ENCODE data around the gene CFAP61.

The CFAP61 gene

DNA sequence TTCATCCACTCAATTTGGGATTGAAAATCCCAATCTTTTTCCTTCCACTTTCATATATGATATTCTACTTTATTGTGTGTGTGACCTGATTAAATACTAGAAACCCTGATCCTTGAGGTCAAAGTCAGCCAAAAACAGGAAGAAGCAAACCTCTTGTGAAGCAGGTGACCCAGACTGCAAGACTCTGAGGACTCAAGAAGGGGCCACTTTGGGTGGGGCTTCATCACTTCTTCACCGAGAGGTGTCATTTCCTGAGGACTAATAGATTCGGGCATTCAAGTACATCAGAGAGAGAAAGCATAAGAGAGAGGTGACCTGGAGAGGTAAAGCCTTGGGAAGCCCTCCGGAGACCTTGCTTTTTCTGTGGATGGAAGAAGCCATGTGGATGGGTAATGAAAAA lies 129.0 kb downstream of the CFAP61 start:
- DNase-seq (ENCODE audit: low spot score): no peak

DNA sequence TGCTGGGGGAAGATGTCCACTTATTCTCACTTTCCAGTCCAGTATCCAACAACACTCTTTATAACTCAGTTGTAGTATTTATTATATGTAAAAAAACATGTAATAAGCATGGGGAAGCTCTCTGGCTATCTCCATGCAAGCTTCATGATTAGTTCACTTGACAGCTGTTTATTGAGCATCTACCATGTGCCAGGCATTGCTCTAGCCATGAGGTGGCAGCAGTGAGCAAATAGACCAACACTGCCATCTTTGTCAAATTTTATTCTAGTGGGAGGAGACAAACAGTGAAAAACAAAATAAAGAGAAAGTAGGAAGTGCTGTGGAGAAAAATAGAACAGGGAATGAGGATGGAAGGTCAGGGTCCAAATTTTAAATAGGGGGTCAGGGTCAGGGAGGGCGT lies 131.8 kb downstream of the CFAP61 start:
- DNase-seq (ENCODE audit: low spot score): no peak

DNA sequence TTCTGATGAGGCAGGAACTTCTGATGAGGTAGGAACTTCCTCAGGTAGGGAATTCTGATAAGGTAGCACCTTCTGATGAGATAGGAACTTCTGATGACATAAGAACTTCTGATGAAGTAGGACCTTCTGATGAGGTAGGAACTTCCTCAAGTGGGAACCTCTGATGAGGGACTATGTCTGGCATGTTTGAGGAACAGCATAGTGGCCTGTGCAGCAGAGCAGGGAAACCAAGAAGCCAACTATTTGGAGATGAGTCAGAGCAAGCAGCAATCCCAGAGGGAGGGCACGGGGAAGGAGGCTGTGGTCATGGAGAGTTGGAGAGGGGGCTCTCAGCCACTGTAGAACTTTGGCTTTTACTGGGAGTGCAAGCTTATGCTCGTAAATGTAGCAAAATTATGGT lies 132.4 kb downstream of the CFAP61 start:
- no peak for DNase-seq (ENCODE audit: low spot score)

DNA sequence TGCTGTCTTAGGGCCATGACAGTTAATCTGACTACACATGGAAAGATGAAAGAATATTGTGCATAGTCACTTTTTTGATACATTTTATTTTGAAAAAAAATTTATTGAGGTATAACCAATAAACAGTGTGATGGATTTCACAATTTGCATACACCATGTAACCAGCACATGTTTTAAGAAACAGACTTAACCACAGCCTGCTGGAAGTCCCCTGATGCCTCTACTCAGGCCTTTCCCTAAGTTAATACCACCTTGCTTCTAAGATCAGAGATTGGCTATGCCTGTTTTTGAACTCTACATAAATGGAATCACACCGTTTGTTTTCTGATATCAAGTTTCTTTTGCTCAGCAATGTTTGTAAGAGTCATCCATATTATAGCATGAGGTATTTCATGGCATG lies 136.3 kb downstream of the CFAP61 start:
- no peak for DNase-seq (ENCODE audit: low spot score)

DNA sequence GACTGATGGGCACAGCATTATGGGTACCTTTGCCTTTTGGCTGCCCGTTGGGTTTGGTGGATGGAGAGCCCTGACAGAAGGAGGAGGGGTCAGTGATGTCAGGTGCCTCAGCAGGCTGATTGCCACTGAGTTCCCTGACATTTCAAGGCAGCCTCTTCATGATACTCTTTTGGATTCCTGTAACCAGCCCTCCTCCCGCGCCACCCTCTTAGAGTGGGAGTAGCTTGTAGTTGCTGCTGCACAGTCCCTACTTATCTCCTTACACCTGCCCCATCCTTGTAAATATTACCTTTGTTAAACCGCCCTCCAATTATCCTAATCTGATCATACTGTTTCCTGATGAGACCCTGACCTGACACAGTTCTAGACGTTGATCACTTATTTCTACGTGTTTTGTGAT lies 140.0 kb downstream of the CFAP61 start:
- DNase-seq (ENCODE audit: low spot score): no peak

DNA sequence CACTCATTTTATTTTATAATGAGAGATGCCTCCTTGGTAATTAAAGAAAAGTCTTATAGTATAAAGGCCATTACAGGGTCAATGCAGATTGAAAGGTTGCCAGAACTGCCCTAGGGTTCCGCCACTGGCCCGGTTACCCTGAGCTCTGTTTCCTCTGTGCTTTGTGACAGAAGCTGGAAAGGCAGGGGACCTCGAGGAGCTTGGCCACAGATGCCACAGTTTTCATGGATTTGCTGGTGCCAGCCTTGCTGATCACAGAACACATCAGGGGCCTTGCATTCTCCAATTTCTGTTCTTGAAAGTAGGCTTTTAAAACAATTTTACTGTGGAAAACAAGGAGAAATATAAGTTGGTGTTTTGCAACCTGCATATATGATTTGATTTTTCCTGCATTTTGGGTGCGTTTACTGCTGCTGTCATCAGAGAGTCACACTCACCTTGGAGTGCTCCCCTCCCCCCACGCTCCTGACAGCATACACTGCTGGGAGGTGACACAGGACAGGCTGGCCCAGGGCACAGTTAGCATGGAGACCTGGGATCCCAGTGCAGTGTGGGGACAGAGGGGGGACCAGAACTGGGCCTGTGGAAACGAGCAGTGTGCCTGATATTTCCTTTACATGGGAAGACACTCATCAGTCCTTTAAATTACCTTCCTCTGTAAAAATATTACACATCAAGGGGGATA lies 142.8 kb downstream of the CFAP61 start:
- DNase-seq (ENCODE audit: low spot score): no peak

DNA sequence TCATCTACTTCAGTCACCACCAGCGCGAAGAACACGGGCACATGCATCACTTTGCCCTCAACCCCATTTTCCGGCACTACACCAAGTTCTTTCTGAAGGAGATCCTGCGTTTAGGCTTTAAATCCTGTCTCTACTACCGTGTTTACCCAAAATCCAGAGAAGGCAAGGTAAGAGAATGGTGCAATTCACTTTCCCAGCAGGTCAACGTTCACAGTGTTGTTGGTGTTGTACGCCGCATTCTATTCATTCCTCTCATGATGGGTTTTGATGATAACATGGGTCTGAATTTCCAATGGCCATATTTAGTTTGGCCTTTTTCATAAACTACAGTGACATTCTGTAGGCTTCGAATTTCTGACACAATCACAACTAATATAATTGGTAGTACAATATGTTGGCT lies 144.3 kb downstream of the CFAP61 start:
- DNase-seq (ENCODE audit: low spot score): no peak

DNA sequence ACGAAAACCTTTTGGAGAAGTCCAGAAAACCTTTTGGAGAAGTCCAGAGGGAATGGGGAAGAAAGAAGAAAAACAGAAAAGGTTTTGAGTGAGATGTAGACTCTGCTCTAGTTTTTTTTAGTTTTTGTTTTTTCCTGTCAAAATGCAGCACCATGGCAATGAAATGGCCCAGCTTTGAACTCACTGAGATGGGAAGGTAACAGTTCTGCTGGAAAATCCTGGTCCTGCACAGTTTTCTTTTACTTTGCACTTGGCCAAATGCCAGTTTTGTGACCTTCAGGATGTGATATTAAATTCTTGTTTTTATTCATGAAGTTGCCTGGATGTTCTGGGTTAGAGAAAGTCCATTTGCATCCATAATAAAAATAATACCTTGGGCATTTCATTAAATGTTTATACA lies 145.7 kb downstream of the CFAP61 start:
- DNase-seq (ENCODE audit: low spot score): no peak

DNA sequence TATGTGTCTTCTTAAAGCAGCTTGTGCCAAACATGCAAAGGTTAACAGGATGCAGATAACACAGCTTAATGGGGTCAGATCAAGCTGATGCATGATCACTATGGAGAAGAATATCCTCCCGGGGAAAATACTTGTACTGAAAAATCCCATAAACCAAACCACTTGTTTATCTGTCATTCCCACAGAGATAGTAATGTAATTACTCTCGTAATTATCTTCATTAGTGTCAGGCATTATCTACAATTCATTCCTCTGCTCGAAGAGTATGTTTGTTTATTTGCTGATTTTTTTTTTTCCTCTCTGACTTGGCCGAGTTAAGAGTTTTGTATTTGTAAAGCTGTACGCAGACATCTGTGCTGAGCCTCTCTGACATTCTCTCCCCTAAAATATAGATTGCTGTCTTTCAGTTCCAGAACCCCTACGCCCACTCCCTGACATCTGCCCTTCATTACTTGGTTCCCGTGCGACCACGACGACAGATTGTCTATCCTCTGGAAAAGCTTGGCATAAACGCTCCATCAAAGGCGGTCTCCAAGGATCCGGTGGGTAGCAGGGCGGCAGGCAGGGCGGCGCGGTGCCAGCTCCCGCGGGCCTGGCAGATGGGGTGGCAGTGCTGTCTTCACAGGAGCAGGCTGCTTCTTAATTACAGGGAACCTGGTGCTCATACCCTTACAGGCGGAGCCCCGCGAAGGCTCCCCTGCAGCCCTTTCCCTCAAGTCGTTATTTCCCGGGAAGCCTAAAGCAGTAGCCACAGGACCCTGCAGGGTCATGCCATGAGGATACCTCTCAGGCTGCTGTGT lies 147.2 kb downstream of the CFAP61 start:
- peak; percentile 93 for DNase-seq (ENCODE audit: low spot score)

DNA sequence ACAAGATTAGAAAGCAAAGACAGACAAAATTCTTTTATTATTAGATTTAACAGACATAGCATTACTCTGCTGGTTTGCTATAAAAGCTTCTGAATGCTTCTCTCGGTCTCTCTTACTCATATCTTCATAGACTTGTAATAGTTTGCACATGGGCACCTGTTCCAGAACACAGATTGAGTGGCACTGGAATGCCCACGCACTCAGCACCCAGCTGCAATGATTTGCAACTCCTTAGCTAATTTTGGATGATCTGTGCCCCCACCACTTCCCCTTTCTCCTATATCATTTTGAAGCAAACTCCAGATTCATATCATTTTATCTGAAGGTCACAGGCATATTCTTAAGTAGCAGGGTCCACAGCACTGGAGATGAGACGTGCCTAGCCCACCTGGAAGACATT lies 148.8 kb downstream of the CFAP61 start:
- DNase-seq (ENCODE audit: low spot score): no peak

DNA sequence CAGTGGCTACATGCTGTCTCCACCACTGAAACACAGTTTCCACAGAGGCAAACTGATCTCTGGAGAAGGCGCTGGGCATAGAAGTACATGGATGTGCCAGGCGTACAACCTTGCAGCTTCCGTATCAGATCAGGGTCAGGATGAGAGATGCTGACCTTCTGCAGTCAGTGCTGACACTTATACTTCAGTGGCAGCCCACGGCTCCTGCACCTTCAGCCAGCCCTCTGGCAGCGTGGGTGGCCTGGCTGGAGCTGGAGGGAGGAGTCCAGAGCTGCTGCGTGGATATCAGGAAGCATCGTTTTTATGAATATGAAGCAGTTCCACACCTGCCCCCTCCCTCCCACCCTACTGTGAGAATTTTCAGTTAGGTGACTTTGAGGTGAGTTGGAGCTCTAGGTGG lies 149.3 kb downstream of the CFAP61 start:
- no peak for DNase-seq (ENCODE audit: low spot score)

DNA sequence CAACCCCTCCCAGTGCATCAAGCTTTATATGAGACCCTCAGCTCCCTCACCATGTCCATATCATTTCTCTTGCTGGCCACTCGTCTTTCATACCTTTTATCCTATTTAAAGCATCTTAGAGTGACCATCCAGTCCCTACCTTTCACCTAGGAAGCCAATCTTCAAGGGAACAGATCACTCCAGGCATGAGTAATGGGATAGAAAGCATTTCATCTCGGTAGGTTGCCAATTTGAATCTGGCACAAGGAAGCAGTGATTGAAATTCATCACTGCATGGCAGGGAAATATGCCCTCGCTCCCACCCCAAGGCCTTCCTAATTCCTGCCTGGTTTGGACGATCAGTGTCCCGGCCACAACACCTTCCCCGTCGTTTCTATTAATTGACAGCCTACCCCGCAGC lies 150.4 kb downstream of the CFAP61 start:
- no peak for DNase-seq (ENCODE audit: low spot score)

DNA sequence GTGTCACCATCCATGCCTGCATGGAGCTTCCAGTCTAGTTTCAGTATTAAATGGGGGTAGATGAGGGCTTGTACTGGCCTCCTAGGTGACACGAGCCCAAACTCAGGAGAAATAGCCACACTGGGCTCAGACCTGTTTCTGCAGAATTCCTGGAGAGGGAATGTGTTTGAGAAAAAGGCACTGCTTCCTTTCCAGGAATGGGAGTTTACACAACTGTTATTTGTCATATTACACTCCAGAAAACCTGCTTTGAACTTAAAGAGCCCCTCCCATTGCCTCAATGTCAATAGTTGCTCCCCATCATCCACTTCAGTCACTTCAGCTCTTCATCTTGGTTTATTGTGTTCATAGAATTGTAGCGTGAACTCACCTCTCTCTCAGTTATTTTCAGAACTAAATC lies 151.5 kb downstream of the CFAP61 start:
- no peak for DNase-seq (ENCODE audit: low spot score)

DNA sequence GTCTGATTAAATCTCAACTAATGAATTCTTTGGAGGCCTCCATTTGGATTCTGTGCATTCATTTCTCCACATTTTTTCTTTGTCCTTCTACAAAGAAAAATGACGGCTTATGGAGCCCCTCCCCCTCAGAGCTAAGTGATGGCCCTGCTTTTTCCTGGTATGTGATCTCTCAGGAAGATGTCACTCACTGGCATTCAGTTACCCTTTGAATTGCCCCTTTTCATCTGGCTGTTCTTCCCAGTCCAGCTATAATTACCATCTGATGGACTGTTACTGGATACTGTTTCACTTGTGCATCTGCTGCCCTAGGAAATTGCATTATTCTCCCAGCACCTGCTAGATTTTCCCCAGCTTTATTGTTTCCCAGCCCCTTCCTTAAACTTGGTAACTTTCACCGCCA lies 151.9 kb downstream of the CFAP61 start:
- no peak for DNase-seq (ENCODE audit: low spot score)

DNA sequence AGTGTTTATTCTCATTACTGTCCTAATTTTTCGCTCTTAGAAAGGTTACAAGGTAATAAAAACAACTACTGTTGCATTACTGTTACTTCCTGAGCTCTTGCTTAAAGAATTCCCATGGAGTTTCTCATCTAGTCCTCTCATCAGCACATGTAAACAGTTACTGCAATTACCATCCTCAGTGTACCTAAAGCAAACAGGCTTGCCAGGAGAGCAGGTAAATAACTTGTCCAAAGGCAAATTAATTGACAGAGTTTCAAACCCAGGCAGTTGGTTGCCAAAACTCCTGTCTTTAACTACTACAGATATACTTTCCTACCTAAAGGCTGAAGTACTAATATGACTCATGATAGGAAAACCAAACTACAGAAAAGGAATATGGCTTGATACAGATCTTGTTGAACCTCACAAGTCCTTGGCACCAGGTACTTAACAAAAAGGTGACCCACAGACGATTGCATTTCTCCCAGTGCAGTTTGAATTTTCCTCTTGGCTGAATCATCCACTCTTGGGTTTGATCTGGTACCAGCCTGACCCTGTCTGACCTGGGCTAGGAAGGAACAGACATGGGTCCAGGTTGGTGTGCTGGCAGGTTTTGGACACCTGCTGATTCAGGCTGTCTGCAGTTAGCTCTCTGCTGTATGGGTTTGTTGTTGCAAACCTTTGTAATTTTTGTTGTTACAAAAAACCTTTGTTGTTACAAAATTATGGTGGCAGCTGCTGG lies 153.0 kb downstream of the CFAP61 start:
- DNase-seq (ENCODE audit: low spot score): no peak

DNA sequence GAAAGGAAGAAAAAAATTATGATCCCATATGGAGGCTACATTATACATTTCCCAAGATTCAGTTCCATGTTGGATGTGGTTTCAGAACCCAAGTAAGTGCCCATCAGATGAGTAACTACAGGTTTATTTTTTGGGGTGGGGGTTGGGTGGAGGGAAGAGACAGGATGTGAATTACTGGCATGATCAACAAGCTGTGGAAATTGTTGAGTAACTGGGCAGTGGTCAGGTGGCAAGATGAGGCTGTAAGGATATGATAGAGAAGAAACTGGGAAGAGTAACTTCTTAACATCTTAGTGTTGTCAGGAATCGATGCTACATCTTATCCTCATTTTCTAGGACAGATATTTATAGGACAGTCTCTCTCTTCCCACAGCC lies 153.5 kb downstream of the CFAP61 start:
- no peak for DNase-seq (ENCODE audit: low spot score)

DNA sequence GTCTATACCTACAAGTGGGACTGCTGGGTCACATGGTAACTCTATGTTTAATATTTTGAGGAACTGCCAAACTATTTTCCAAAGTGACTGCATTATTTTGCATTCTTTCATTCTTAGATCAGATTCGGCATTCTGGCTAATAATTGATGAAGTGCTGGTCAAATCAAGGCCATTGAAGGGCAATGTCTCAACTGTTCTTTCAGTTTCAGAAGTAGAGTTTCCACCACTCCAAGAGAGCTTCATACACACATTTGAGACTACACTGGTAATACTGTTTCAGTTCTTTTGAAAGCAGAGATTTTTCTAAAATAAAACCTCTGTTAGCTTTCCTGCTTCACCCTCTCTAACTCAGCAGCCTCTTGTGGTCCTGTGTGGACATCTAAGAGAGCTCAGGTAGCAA lies 154.5 kb downstream of the CFAP61 start:
- no peak for DNase-seq (ENCODE audit: low spot score)

DNA sequence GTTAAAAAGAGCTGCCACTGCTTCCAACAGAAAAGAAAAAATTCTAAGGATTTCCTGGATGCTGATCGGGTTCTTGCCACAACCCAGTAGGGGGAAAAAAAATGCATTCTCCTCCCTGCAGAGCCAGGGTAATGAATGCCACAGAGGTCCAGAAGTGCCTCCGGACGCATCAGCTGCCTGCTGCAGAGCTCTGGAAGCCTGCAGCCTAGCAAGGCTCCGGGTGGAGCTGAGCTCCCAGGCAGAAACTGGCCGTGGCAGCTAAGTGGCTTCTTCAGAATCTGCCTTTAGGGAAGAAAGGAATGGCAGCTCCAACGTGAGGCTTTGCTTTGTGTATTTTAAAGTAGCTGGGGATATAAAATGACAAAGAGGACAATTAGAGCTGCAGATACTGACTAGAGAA lies 155.0 kb downstream of the CFAP61 start:
- no peak for DNase-seq (ENCODE audit: low spot score)

DNA sequence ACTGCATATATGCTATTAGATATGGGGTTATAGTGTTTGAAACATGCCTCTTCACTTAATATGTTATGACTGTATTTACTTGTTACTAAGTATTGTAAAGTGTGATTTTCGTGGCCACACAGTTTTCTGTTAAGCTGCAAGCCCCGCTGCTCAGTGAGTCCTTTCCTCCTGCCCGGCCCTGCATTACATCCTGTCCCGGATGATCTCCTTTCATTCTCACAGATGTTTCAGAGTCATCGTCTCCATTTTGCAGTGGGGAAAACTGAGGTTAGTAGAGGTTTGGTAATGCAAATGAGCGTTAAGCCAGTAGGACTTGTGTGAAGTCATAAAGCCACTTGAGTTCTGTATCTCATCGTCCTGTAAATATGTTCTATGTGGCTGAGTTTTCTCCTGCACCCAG lies 155.5 kb downstream of the CFAP61 start:
- no peak for DNase-seq (ENCODE audit: low spot score)

DNA sequence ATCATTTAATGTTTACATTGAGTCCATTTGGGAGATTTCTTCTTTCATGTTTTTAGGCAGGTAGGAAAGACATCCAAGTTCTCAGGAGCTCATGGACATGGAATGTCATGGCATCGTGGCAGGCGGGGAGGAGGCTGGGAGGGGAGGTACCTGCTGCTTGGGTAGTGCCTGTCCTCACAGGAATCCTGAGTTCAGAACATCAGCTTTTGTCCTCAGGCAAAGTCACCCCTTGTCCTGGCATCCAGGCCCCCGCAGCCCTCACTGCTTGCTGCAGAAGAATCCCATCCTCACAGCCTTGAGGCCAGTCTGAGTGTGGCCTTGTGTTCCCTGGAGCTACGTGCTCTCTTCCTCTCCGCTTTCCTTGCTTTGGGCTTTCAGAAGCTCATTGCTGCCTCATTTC lies 157.4 kb downstream of the CFAP61 start:
- no peak for DNase-seq (ENCODE audit: low spot score)

DNA sequence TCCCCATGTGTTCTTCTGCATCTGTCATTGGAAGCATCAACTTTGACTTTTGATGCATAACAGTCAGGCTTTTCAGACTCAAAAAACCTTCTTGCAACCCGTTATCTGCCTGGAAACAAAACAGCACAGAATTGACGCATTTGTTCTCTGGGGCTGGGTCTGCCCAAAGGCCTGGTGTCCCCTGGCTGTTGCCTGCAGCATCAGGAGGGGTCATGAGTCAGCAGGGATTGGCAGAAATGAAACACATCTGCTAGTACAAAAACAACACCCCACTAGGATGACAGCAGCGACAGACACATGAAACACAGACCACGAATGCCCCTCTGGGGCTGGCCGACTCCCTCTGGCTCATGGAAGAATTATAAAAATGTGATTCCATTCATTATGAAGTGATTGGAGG lies 158.0 kb downstream of the CFAP61 start:
- DNase-seq (ENCODE audit: low spot score): no peak

DNA sequence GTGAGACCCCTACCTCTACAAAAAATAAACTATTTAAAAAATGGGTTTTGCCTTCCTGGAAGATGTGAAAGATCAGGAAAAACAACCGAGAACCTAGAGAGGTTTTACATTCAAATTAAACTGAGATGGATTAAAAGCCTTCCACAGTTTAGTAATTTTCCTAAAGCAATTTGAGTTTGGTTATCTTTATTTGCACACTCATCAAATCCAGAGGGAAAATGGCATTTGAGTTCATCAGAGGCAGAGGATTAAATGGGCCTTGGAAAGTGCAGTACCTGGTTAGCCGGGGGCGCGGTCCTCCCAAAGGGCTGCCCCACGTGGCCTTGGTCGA lies 158.6 kb downstream of the CFAP61 start:
- DNase-seq (ENCODE audit: low spot score): no peak

DNA sequence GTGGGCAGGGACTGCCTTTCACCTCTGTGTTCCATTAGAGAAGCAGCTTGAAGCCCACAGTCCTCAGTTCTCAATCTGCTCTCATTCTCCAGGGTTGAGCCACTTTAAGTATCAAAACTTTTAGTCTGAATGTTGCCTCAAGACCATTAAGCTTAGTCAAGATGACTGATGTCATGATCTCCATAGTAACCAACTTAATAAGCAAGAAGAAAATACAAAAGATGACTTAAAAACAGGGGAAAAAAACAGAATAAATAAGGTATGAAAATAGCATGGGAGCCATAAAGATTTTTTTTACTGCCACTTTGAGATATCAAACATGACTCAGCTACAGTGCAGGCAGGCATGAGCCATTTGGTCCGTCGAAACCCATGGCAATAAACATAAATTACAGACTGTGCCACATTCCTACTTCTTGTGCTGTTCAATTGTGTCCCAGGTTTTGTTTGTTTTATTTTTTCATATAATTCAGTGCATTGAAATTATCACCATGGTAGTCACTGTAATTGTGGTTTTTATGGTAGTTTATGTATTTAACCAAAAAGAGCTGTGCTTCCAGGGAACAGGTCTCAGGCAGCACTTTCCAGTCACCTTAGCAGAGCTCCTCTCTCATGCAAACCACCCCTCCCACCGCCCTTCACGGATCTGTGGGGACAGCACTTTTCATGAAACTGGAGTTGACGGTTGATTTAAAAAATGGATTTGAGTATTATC lies 159.1 kb downstream of the CFAP61 start:
- DNase-seq (ENCODE audit: low spot score): no peak
